PC-9 (cell line): ENCODE measurements around the gene TEDDM1. TPM values are rescaled to one million over a fixed set of nuclear protein-coding genes. Genes with fewer than 3 reads are reported as not detected.

ENCODE experiments used
- BruUV-seq: library from RNA; stranded (reverse); fragments of 400-500 nt; replicated peaks from 2 replicates; lab custom pipeline; 2021; lab: Mats Ljungman, UMichigan
- CTCF ChIA-PET: fragments of 300-600 bp; sonication (Branson Sonifier 250); formaldehyde crosslinking; loops from one replicate; lab custom pipeline; 2022; ENCODE audit warnings: antibody characterized with exemption; lab: Charles Lee
- POLR2A ChIA-PET: fragments of 300-600 bp; sonication (Branson Sonifier 250); formaldehyde crosslinking; loops from one replicate; lab custom pipeline; 2022; ENCODE audit warnings: antibody characterized with exemption; ENCODE audit not compliant: unreplicated experiment; lab: Charles Lee
- DNase-seq, 2 experiments: peaks; one replicate each; pipeline versions ENCODE4 v3.0.0 to v3.0.0-alpha.2; 2015 to 2022; ENCODE audit warnings: mixed read lengths in 1 of 2
- H2AFZ ChIP-seq: fragments of 200-600 bp; sonication (generic); 2 replicates; pipeline ENCODE4 v1.8.1; 2017; ENCODE audit warnings: antibody characterized with exemption
- H3F3A ChIP-seq: fragments of 200-600 bp; sonication (generic); 2 replicates; pipeline ENCODE4 v1.8.1; 2017; ENCODE audit warnings: antibody characterized with exemption, mild to moderate bottlenecking, low read depth; ENCODE audit not compliant: insufficient read depth
- H3K27ac ChIP-seq: fragments of 200-600 bp; sonication (generic); 2 replicates; pipeline ENCODE4 v1.6.1; 2016; ENCODE audit warnings: mixed run types
- H3K27me3 ChIP-seq: fragments of 200-600 bp; sonication (generic); 2 replicates; pipeline ENCODE4 v1.6.1; 2016; ENCODE audit warnings: low read depth, mixed run types; ENCODE audit not compliant: insufficient read depth
- H3K36me3 ChIP-seq: fragments of 200-600 bp; sonication (generic); 2 replicates; pipeline ENCODE4 v1.6.1; 2016; ENCODE audit warnings: low read depth, mixed run types
- H3K4me1 ChIP-seq: fragments of 200-600 bp; sonication (generic); replicated peaks from 2 replicates; pipeline ENCODE4 v1.6.1; 2016; ENCODE audit warnings: mixed run types; ENCODE audit not compliant: insufficient read depth
- H3K4me2 ChIP-seq: fragments of 200-600 bp; sonication (generic); 2 replicates; pipeline ENCODE4 v1.6.1; 2017; ENCODE audit warnings: mixed run types
- H3K4me3 ChIP-seq: fragments of 200-600 bp; sonication (generic); 2 replicates; pipeline ENCODE4 v1.6.1; 2016; ENCODE audit warnings: mixed run types
- H3K79me2 ChIP-seq: fragments of 200-600 bp; sonication (generic); 2 replicates; pipeline ENCODE4 v1.6.1; 2017; ENCODE audit warnings: low read depth, mixed run types
- H3K9me2 ChIP-seq: fragments of 200-600 bp; sonication (generic); 2 replicates; pipeline ENCODE4 v1.8.1; 2017; ENCODE audit warnings: mild to moderate bottlenecking; ENCODE audit not compliant: insufficient read depth
- H3K9me3 ChIP-seq: fragments of 200-600 bp; sonication (generic); 2 replicates; pipeline ENCODE4 v1.8.1; 2016; ENCODE audit warnings: low read depth; ENCODE audit not compliant: insufficient read depth
- H4K20me1 ChIP-seq: fragments of 200-600 bp; sonication (generic); 2 replicates; pipeline ENCODE4 v1.8.1; 2017; ENCODE audit not compliant: insufficient read depth
- EZH2 ChIP-seq: fragments of 200-600 bp; sonication (generic); IDR thresholded peaks from 2 replicates; pipeline ENCODE4 v1.8.0; 2017; ENCODE audit warnings: antibody characterized with exemption, low read depth
- intact Hi-C: fragments of 100-400 bp; cut with micrococcal nuclease; formaldehyde crosslinking; loops from one replicate; pipeline ENCODE4 v1.10.0; 2022; ENCODE audit not compliant: unreplicated experiment
- total RNA-seq: library from RNA; stranded (reverse); gene quantifications from 2 replicates; pipeline ENCODE4 v1.2.3, GENCODE V29; 2021
- TF ChIP-seq, protein P1 (sequence below): fragments of 200-600 bp; sonication (generic); conservative IDR thresholded peaks from 2 replicates; pipeline ENCODE4 v1.6.1; 2017; ENCODE audit warnings: mixed run types, antibody characterized with exemption, mild to moderate bottlenecking, moderate library complexity

Gene TEDDM1
- total RNA-seq, 1 experiment from 2014 or later: not detected

DNA sequence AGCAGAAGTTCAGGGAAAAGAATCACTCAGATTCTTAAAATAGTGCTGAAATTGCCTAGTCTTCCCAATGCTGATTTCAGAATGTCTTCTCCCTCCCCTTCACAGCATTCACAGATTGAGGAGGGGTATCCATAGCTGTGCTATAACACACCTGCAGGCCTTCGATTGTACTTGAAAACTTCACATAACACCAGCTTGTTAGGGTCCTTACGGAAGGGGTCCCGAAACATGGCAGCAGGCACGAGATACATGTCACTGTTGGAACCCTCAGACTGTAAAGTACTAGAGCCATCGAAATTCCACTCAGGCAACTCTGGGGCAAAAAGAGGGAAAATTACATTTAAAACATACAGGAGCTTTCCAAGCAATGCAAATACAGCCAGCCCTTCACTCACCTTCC, 13.5 kb downstream of the TEDDM1 start:
- H3K27me3 ChIP-seq: no peaks in the 10 kb centered on the region
- no peak for DNase-seq
- TF ChIP-seq EZH2: no peak
- TF ChIP-seq, protein P1, sequence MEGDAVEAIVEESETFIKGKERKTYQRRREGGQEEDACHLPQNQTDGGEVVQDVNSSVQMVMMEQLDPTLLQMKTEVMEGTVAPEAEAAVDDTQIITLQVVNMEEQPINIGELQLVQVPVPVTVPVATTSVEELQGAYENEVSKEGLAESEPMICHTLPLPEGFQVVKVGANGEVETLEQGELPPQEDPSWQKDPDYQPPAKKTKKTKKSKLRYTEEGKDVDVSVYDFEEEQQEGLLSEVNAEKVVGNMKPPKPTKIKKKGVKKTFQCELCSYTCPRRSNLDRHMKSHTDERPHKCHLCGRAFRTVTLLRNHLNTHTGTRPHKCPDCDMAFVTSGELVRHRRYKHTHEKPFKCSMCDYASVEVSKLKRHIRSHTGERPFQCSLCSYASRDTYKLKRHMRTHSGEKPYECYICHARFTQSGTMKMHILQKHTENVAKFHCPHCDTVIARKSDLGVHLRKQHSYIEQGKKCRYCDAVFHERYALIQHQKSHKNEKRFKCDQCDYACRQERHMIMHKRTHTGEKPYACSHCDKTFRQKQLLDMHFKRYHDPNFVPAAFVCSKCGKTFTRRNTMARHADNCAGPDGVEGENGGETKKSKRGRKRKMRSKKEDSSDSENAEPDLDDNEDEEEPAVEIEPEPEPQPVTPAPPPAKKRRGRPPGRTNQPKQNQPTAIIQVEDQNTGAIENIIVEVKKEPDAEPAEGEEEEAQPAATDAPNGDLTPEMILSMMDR: no peak
- H3K27ac ChIP-seq: no peak overlapping the region
- no peaks in the 10 kb centered on the region for H3K9me3 ChIP-seq
- POLR2A ChIA-PET: no interaction called here
- no peak overlapping the region for H2AFZ ChIP-seq
- BruUV-seq: no TSS peak
- H3K36me3 ChIP-seq: peaks cover 35% of the 10 kb centered on the region; the same call in 1 of the 2 replicates
- peaks cover 19% of the 10 kb centered on the region for H3K4me1 ChIP-seq
- intact Hi-C loops: no loop called here
- H4K20me1 ChIP-seq: peaks cover 17% of the 10 kb centered on the region; the same call in 1 of the 2 replicates
- CTCF ChIA-PET: no interaction called here
- H3K9me2 ChIP-seq: no peaks in the 10 kb centered on the region
- H3K79me2 ChIP-seq: peaks cover 34% of the 10 kb centered on the region
- no peak overlapping the region for H3K4me2 ChIP-seq
- 0 out of 2 replicates have a peak, but pooled peaks cover 3% of the 10 kb centered on the region for H3F3A ChIP-seq
- H3K4me3 ChIP-seq: no peak overlapping the region

DNA sequence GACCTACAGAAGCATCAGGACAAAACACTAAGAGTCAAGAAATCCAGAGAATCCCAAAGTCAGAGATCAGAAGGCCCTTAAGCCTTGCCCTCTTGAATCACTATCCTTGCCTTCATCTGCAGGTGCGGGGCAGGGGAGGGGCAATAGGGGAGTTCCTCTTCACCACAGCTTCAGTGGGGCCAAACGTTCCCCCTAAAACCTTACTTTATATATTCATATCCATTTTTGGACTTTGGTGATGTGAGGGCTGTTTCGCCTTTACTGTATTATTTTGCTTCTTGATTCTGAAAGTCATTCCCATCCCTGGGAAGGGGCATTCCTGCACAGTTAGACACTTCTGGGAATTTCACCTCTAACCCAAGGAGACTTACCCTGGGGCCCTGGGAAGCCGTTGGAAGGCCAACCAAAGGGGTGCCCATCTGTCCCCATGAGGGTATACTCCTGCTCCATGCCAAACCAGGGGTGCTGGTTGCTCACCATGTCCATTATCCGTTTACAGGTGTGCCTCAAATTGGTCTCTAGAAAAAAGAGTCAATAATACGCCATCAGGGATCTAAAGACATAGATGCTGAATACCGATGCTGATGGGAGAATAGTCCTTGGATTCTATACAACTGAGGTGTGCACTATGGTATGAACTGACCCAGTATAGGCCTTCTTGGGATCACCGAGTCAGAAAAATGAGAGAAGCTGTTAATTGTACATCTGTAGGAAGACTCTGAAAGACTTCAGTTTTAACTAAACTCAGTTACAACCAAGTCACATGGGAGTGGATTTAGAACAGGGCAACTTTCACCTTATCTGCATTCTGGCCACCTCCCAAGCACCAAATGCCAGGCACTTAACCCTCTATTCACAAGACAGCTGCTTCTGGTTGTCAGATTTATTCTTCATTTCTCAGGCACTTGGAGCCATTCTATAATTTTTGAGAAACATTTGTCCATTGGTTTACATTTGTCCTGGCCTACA, 14.3 kb downstream of the TEDDM1 start:
- ChIA-PET CTCF (no interaction called here), POLR2A (no interaction called here)
- intact Hi-C loops: no loop called here
- H3K4me3 ChIP-seq: no peak overlapping the region
- H3K9me3 ChIP-seq: no peaks in the 10 kb centered on the region
- H3K4me1 ChIP-seq: peaks cover 24% of the 10 kb centered on the region
- H3K27me3 ChIP-seq: no peaks in the 10 kb centered on the region
- H2AFZ ChIP-seq: no peak overlapping the region
- peaks cover 34% of the 10 kb centered on the region for H3K79me2 ChIP-seq
- no peak for TF ChIP-seq EZH2
- TF ChIP-seq, protein P1: no peak
- no TSS peak for BruUV-seq
- H3F3A ChIP-seq: peaks cover 7% of the 10 kb centered on the region; the same call in 1 of the 2 replicates
- no peak for DNase-seq
- H3K27ac ChIP-seq: no peak overlapping the region
- H4K20me1 ChIP-seq: peaks cover 17% of the 10 kb centered on the region; the same call in 1 of the 2 replicates
- peaks cover 35% of the 10 kb centered on the region; the same call in 1 of the 2 replicates for H3K36me3 ChIP-seq
- no peaks in the 10 kb centered on the region for H3K9me2 ChIP-seq
- H3K4me2 ChIP-seq: no peak overlapping the region

DNA sequence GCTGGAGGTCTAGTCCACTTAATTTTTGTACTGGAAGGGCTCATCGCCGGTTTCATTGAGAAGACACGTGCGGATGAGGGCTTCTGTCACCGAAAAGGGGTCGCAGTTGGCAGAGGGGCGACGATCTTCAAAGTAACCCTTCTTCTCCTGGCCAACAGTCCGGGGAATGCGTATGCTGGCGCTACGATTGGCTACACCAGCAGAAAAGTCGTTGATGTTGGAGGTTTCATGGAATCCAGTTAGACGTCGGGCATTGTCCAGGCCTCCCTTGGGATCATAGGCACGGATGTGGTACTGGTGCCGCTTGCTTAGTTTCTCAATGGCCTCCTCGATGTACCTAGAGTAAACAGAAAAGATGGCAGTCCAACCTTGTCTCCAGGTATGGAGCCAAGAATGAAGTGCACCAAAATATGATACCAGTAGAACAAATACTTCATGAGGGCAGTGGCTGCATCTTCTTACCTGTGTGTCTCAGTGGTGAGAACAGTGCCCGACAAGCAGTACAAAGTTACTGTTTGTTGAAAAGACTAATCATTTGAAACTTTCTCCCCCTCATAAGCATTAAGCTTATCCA, 16.0 kb downstream of the TEDDM1 start:
- Histone ChIP-seq H3K4me3 (no peak overlapping the region), H3K79me2 (peaks cover 18% of the 10 kb centered on the region), H3K9me2 (no peaks in the 10 kb centered on the region), H3K9me3 (no peaks in the 10 kb centered on the region), H3K27ac (no peak overlapping the region), H3F3A (peaks cover 24% of the 10 kb centered on the region), H4K20me1 (peaks cover 9% of the 10 kb centered on the region; the same call in 1 of the 2 replicates), H3K36me3 (peaks cover 35% of the 10 kb centered on the region; the same call in 1 of the 2 replicates), H3K4me1 (peaks cover 30% of the 10 kb centered on the region), H2AFZ (no peak overlapping the region), H3K4me2 (no peak overlapping the region), H3K27me3 (no peaks in the 10 kb centered on the region)
- no TSS peak for BruUV-seq
- intact Hi-C loops: loop anchor here (5.0 kb wide), 1 partner anchor 42 kb away; no protein-coding TSS in a partner anchor
- ChIA-PET CTCF (interaction anchor here (0.5 kb wide), 1 partner anchor 64 kb away, joined by 3 read pairs; no protein-coding TSS in a partner anchor), POLR2A (no interaction called here)
- no peak for TF ChIP-seq EZH2
- TF ChIP-seq, protein P1: no peak
- no peak for DNase-seq
